IPS-15b (cell line): ENCODE results near the gene ZNF592.

ENCODE experiments used
- H3K27me3 ChIP-seq: one replicate; pipeline ENCODE4 v1.6.1; 2013; ENCODE audit warnings: low read length; ENCODE audit not compliant: control insufficient read depth, insufficient read depth
- H3K36me3 ChIP-seq: one replicate; pipeline ENCODE4 v1.6.1; 2013; ENCODE audit warnings: low read length; ENCODE audit not compliant: control insufficient read depth, insufficient read depth
- H3K4me1 ChIP-seq: one replicate; pipeline ENCODE4 v1.6.1; 2013; ENCODE audit warnings: mild to moderate bottlenecking, low read length; ENCODE audit not compliant: control insufficient read depth, insufficient read depth
- H3K4me3 ChIP-seq: one replicate; pipeline ENCODE4 v1.5.1; 2013; ENCODE audit warnings: low read depth, low read length
- H3K9ac ChIP-seq: one replicate; pipeline ENCODE4 v1.6.1; 2013; ENCODE audit warnings: low read depth, mild to moderate bottlenecking, low read length
- H3K9me3 ChIP-seq: one replicate; pipeline ENCODE4 v1.6.1; 2013; ENCODE audit warnings: mild to moderate bottlenecking, low read length; ENCODE audit not compliant: control insufficient read depth, insufficient read depth

Gene ZNF592

GRCh38 chr15:84824260-84825007, 76.0 kb downstream of the ZNF592 start:
- Histone ChIP-seq H3K36me3 (no peaks in the 10 kb centered on the region), H3K4me1 (peaks cover 6% of the 10 kb centered on the region), H3K27me3 (no peaks in the 10 kb centered on the region), H3K9me3 (no peaks in the 10 kb centered on the region), H3K4me3 (no peak overlapping the region), H3K9ac (no peak overlapping the region)

- Histone ChIP-seq H3K9ac (no peak overlapping the region), H3K4me3 (no peak overlapping the region), H3K9me3 (no peaks in the 10 kb centered on the region), H3K27me3 (no peaks in the 10 kb centered on the region), H3K36me3 (no peaks in the 10 kb centered on the region), H3K4me1 (peaks cover 6% of the 10 kb centered on the region)
These were observed 78.0 kb downstream of the ZNF592 start for GRCh38 chr15:84826369-84826823.

DNA sequence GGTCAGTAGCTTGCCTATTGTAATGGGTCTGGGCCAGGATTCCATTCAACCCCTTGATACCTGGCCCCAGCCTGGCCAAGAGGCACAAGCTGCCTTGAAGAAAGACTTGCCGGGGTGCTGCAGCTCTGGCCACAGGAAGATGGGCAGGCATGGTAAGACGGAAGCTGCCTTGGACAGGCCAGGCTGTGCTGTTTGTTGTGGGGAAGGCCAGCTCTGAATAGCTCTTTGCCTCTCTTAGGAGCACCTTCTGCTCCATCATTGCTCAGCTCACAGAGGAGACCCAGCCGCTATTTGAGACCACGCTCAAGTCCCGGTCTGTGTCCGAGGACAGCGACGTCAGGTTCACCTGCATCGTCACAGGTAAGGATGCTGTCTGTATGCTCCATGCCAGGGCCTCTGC, 78.9 kb downstream of the ZNF592 start:
- Histone ChIP-seq H3K4me3 (no peak overlapping the region), H3K9me3 (no peaks in the 10 kb centered on the region), H3K4me1 (peaks cover 6% of the 10 kb centered on the region), H3K9ac (no peak overlapping the region), H3K36me3 (no peaks in the 10 kb centered on the region), H3K27me3 (no peaks in the 10 kb centered on the region)

- Histone ChIP-seq H3K4me1 (peaks cover 6% of the 10 kb centered on the region), H3K9ac (no peak overlapping the region), H3K4me3 (no peak overlapping the region), H3K36me3 (no peaks in the 10 kb centered on the region), H3K27me3 (no peaks in the 10 kb centered on the region), H3K9me3 (no peaks in the 10 kb centered on the region)
These were observed 79.9 kb downstream of the ZNF592 start for GRCh38 chr15:84828086-84828908.

DNA sequence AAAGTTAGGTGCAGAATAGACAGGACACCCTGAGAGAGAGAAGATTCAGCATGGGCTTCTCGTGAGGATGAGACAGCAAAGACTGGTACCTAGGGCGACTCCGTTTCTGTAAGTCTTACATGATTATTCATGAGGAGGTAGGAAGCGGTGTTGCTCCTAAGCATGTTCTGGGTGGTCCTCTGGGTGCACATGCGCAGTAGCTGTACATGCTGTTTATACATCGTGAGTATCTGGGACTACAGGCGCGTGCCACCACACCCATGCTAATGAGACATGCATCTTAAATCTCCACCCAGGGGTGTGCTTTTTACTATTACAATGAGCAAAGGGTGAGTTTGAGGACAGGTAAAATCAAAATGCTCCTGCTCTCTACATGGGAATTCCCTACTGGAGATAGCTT, 81.0 kb downstream of the ZNF592 start:
- H3K9me3 ChIP-seq: no peaks in the 10 kb centered on the region
- H3K9ac ChIP-seq: no peak overlapping the region
- peaks cover 6% of the 10 kb centered on the region for H3K4me1 ChIP-seq
- H3K27me3 ChIP-seq: no peaks in the 10 kb centered on the region
- H3K4me3 ChIP-seq: no peak overlapping the region
- no peaks in the 10 kb centered on the region for H3K36me3 ChIP-seq

- H3K9ac ChIP-seq: no peak overlapping the region
- H3K27me3 ChIP-seq: no peaks in the 10 kb centered on the region
- H3K36me3 ChIP-seq: peaks cover 1% of the 10 kb centered on the region
- H3K9me3 ChIP-seq: no peaks in the 10 kb centered on the region
- H3K4me3 ChIP-seq: no peak overlapping the region
- H3K4me1 ChIP-seq: peaks cover 6% of the 10 kb centered on the region
These were observed 81.6 kb downstream of the ZNF592 start for GRCh38 chr15:84830036-84830435.

- Histone ChIP-seq H3K36me3 (peaks cover 3% of the 10 kb centered on the region), H3K4me1 (peaks cover 6% of the 10 kb centered on the region), H3K9ac (no peak overlapping the region), H3K27me3 (no peaks in the 10 kb centered on the region), H3K9me3 (no peaks in the 10 kb centered on the region), H3K4me3 (no peak overlapping the region)
These were observed 82.6 kb downstream of the ZNF592 start for GRCh38 chr15:84831028-84831427.

DNA sequence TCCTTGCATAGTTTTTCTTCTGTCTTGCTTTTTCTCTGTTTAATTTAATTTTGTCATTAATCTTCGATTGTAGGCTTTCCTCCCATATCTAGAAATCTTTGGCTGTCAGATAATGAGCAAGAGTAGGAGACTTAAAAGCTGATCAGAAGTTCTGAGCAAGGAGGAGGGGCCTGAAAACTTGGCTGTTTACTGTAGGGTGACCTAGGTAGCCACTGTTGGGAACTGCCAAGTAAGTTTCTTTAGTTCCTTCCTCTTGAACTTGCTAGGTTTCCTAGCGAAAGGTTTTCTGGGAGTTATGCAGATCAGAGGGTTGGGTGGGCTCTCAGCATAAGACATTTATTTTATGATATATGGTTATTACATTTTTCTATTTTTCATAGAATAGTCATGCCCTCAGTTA, 83.2 kb downstream of the ZNF592 start:
- Histone ChIP-seq H3K27me3 (no peaks in the 10 kb centered on the region), H3K9ac (no peak overlapping the region), H3K9me3 (no peaks in the 10 kb centered on the region), H3K4me3 (no peak overlapping the region), H3K4me1 (peaks cover 3% of the 10 kb centered on the region), H3K36me3 (peaks cover 3% of the 10 kb centered on the region)

GRCh38 chr15:84832448-84833040, 84.2 kb downstream of the ZNF592 start:
- Histone ChIP-seq H3K27me3 (no peaks in the 10 kb centered on the region), H3K9me3 (no peaks in the 10 kb centered on the region), H3K4me3 (no peak overlapping the region), H3K36me3 (peaks cover 3% of the 10 kb centered on the region), H3K9ac (no peak overlapping the region), H3K4me1 (peaks cover 3% of the 10 kb centered on the region)

GRCh38 chr15:84833447-84834228, 85.2 kb downstream of the ZNF592 start:
- H3K4me3 ChIP-seq: no peak overlapping the region
- H3K36me3 ChIP-seq: peaks cover 3% of the 10 kb centered on the region
- H3K9me3 ChIP-seq: no peaks in the 10 kb centered on the region
- no peaks in the 10 kb centered on the region for H3K4me1 ChIP-seq
- H3K9ac ChIP-seq: no peak overlapping the region
- H3K27me3 ChIP-seq: no peaks in the 10 kb centered on the region

- H3K4me1 ChIP-seq: no peaks in the 10 kb centered on the region
- H3K9me3 ChIP-seq: no peaks in the 10 kb centered on the region
- no peak overlapping the region for H3K9ac ChIP-seq
- H3K4me3 ChIP-seq: no peak overlapping the region
- no peaks in the 10 kb centered on the region for H3K27me3 ChIP-seq
- peaks cover 3% of the 10 kb centered on the region for H3K36me3 ChIP-seq
These were observed 86.0 kb downstream of the ZNF592 start for GRCh38 chr15:84834229-84834955.
